PFSK-1 (cell line): ENCODE measurements around the gene RTN4RL1.

Source experiments
- FOXP2 ChIP-seq: optimal IDR thresholded peaks from 2 replicates; pipeline ENCODE3; 2011; ENCODE audit warnings: borderline replicate concordance, control low read depth, inconsistent platforms; ENCODE audit not compliant: insufficient read depth; ENCODE audit errors: extremely low read length, extremely low read depth
- POLR2AphosphoS5 ChIP-seq: IDR thresholded peaks from 2 replicates; pipeline ENCODE4 v1.6.1; 2012; ENCODE audit warnings: low read depth, mild to moderate bottlenecking, control low read depth, low read length, moderate library complexity
- SIN3A ChIP-seq: IDR thresholded peaks from 2 replicates; pipeline ENCODE4 v1.6.1; 2012; ENCODE audit warnings: mild to moderate bottlenecking, low read length, moderate library complexity, borderline replicate concordance; ENCODE audit not compliant: insufficient read depth
- TAF1 ChIP-seq: IDR thresholded peaks from 2 replicates; pipeline ENCODE4 v1.6.1; 2012; ENCODE audit warnings: low read length, control low read depth, borderline replicate concordance; ENCODE audit not compliant: insufficient read depth
- TF ChIP-seq, protein P1 (sequence below), 2 experiments: IDR thresholded peaks; 2 replicates each; pipeline versions ENCODE4 v1.6.1 to v1.8.0; 2011 to 2012; ENCODE audit warnings: low read depth in 2 of 2, low read length in 2 of 2, control low read depth in 1 of 2, inconsistent platforms in 1 of 2, mild to moderate bottlenecking in 1 of 2, moderate library complexity in 1 of 2; ENCODE audit not compliant: insufficient read depth in 1 of 2

DNA sequence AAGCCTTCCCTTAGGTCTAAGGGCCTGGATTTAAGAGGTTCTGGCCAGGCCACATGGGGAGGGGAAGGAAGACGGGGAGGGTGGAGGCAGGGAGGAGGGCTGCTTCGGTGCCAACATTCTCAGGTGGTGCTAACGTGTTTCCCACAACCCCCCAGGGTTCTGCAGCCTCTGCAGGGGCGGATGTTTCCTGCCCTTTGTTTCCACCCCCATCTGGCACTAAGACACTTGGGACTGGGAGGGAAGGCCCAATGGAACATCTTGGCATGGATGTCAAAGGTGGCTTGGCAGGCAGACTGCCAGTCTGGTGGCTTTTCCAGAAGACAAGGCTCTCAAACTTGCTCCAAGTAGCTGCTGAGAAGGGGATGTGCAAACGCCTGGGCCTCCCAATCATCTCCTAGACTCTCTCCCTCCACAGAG, 42.5 kb upstream of the RTN4RL1 start:
- TF ChIP-seq, protein P1, sequence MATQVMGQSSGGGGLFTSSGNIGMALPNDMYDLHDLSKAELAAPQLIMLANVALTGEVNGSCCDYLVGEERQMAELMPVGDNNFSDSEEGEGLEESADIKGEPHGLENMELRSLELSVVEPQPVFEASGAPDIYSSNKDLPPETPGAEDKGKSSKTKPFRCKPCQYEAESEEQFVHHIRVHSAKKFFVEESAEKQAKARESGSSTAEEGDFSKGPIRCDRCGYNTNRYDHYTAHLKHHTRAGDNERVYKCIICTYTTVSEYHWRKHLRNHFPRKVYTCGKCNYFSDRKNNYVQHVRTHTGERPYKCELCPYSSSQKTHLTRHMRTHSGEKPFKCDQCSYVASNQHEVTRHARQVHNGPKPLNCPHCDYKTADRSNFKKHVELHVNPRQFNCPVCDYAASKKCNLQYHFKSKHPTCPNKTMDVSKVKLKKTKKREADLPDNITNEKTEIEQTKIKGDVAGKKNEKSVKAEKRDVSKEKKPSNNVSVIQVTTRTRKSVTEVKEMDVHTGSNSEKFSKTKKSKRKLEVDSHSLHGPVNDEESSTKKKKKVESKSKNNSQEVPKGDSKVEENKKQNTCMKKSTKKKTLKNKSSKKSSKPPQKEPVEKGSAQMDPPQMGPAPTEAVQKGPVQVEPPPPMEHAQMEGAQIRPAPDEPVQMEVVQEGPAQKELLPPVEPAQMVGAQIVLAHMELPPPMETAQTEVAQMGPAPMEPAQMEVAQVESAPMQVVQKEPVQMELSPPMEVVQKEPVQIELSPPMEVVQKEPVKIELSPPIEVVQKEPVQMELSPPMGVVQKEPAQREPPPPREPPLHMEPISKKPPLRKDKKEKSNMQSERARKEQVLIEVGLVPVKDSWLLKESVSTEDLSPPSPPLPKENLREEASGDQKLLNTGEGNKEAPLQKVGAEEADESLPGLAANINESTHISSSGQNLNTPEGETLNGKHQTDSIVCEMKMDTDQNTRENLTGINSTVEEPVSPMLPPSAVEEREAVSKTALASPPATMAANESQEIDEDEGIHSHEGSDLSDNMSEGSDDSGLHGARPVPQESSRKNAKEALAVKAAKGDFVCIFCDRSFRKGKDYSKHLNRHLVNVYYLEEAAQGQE (IDR thresholded peaks at IDR 0.05; ENCODE audit: insufficient read depth in 1 of 2, low read depth in 2 of 2, low read length in 2 of 2), result no peak
- TF ChIP-seq TAF1 (no peak), POLR2AphosphoS5 (no peak), FOXP2 (no peak), SIN3A (no peak)
